GDM1 (cell line): ENCODE results near the gene NT5DC1.

ENCODE experiments used
- DNase-seq: peaks from one replicate; lab custom pipeline; 2025; lab: John Stamatoyannopoulos, UW

Gene NT5DC1

GRCh38 chr6:116246089-116246488 lies 145.4 kb downstream of the NT5DC1 start:
- no peak for DNase-seq

- no peak for DNase-seq
Measured at GRCh38 chr6:116247285-116247684, 146.6 kb downstream of the NT5DC1 start.

GRCh38 chr6:116248577-116248976 lies 147.9 kb downstream of the NT5DC1 start:
- no peak for DNase-seq

- DNase-seq = no peak
Measured at GRCh38 chr6:116251568-116252384, 151.1 kb downstream of the NT5DC1 start.

- no peak for DNase-seq
Measured at GRCh38 chr6:116253188-116253504, 152.5 kb downstream of the NT5DC1 start.

GRCh38 chr6:116253505-116254296 lies 153.0 kb downstream of the NT5DC1 start, which contains the start of gene TSPYL4:
TSS of gene TSPYL4 (minus strand) at chr6:116254075. CDS start at chr6:116254008, 67 bp downstream.
- DNase-seq = peak; percentile 86

- no peak for DNase-seq
Measured at GRCh38 chr6:116254297-116255056, 153.8 kb downstream of the NT5DC1 start.

- no peak for DNase-seq
Measured at GRCh38 chr6:116255246-116255800, 154.7 kb downstream of the NT5DC1 start.

GRCh38 chr6:116256694-116257093 lies 156.0 kb downstream of the NT5DC1 start:
- no peak for DNase-seq

- DNase-seq = no peak
Measured at GRCh38 chr6:116258520-116258919, 157.9 kb downstream of the NT5DC1 start.

- no peak for DNase-seq
Measured at GRCh38 chr6:116263353-116263752, 162.7 kb downstream of the NT5DC1 start.

GRCh38 chr6:116265041-116265829 lies 164.6 kb downstream of the NT5DC1 start:
- DNase-seq = no peak

- no peak for DNase-seq
Measured at GRCh38 chr6:116266803-116267202, 166.2 kb downstream of the NT5DC1 start.

- DNase-seq = no peak
Measured at GRCh38 chr6:116267836-116268588, 167.4 kb downstream of the NT5DC1 start.

GRCh38 chr6:116268589-116269293 lies 168.1 kb downstream of the NT5DC1 start:
- peak; percentile 44 for DNase-seq

- no peak for DNase-seq
Measured at GRCh38 chr6:116271149-116271708, 170.6 kb downstream of the NT5DC1 start.

- no peak for DNase-seq
Measured at GRCh38 chr6:116277124-116277523, 176.5 kb downstream of the NT5DC1 start.

- no peak for DNase-seq
Measured at GRCh38 chr6:116278481-116278829, 177.8 kb downstream of the NT5DC1 start.

GRCh38 chr6:116278854-116279231 lies 178.2 kb downstream of the NT5DC1 start:
- no peak for DNase-seq
